Osteocyte (in vitro differentiated cells): ENCODE results near the gene ADGRA1. TPM values are rescaled to one million over a fixed set of nuclear protein-coding genes. Genes with fewer than 3 reads are reported as not detected.

Experiments used
- DNase-seq: peaks from one replicate; pipeline ENCODE4 v3.0.0; 2021; ENCODE audit warnings: mixed read lengths; ENCODE audit not compliant: unreplicated experiment; ENCODE audit errors: extremely low spot score
- H3K27ac Mint-ChIP-seq: one replicate; pipeline ENCODE4 v1.8.0; 2021; ENCODE audit warnings: mild to moderate bottlenecking, mixed read lengths; ENCODE audit not compliant: unreplicated experiment
- H3K27me3 Mint-ChIP-seq: one replicate; pipeline ENCODE4 v1.8.0; 2021; ENCODE audit warnings: mixed read lengths; ENCODE audit not compliant: unreplicated experiment
- H3K36me3 Mint-ChIP-seq: one replicate; pipeline ENCODE4 v1.8.0; 2021; ENCODE audit warnings: mixed read lengths; ENCODE audit not compliant: unreplicated experiment
- H3K4me1 Mint-ChIP-seq: one replicate; pipeline ENCODE4 v1.8.0; 2021; ENCODE audit warnings: mixed read lengths; ENCODE audit not compliant: unreplicated experiment
- H3K4me3 Mint-ChIP-seq: one replicate; pipeline ENCODE4 v1.8.0; 2021; ENCODE audit warnings: mild to moderate bottlenecking, moderate library complexity, mixed read lengths; ENCODE audit not compliant: unreplicated experiment
- H3K9me3 Mint-ChIP-seq: one replicate; pipeline ENCODE4 v1.8.0; 2021; ENCODE audit warnings: mixed read lengths; ENCODE audit not compliant: unreplicated experiment
- CTCF ChIP-seq: fragments of 200-600 bp; sonication (generic); IDR thresholded peaks from 2 replicates; pipeline ENCODE4 v1.5.0; 2021; ENCODE audit warnings: antibody characterized with exemption, mild to moderate bottlenecking, moderate library complexity
- total RNA-seq: library from RNA; stranded (reverse); gene quantifications from 2 replicates; pipeline ENCODE4 v1.2.1, GENCODE V29; 2021

Gene ADGRA1
- total RNA-seq, 1 donor from 2014 or later: not detected

GRCh38 chr10:133104963-133105640 lies 17.4 kb downstream of the ADGRA1 start:
- H3K4me1 Mint-ChIP-seq: no peaks in the 10 kb centered on the region
- no peak for TF ChIP-seq CTCF
- peaks cover 5% of the 10 kb centered on the region for H3K27me3 Mint-ChIP-seq
- peaks cover 13% of the 10 kb centered on the region for H3K9me3 Mint-ChIP-seq
- DNase-seq: no peak
- no peak overlapping the region for H3K4me3 Mint-ChIP-seq
- no peak overlapping the region for H3K27ac Mint-ChIP-seq
- H3K36me3 Mint-ChIP-seq: no peaks in the 10 kb centered on the region

- no peaks in the 10 kb centered on the region for H3K4me1 Mint-ChIP-seq
- H3K27me3 Mint-ChIP-seq: peaks cover 5% of the 10 kb centered on the region
- H3K36me3 Mint-ChIP-seq: no peaks in the 10 kb centered on the region
- no peak overlapping the region for H3K4me3 Mint-ChIP-seq
- TF ChIP-seq CTCF: no peak
- peaks cover 19% of the 10 kb centered on the region for H3K9me3 Mint-ChIP-seq
- DNase-seq: no peak
- no peak overlapping the region for H3K27ac Mint-ChIP-seq
These were observed 18.1 kb downstream of the ADGRA1 start for GRCh38 chr10:133105686-133106390.

GRCh38 chr10:133106516-133106915 lies 18.8 kb downstream of the ADGRA1 start:
- no peaks in the 10 kb centered on the region for H3K36me3 Mint-ChIP-seq
- H3K27ac Mint-ChIP-seq: no peak overlapping the region
- no peak overlapping the region for H3K4me3 Mint-ChIP-seq
- DNase-seq: no peak
- H3K4me1 Mint-ChIP-seq: no peaks in the 10 kb centered on the region
- no peak for TF ChIP-seq CTCF
- peaks cover 19% of the 10 kb centered on the region for H3K9me3 Mint-ChIP-seq
- peaks cover 5% of the 10 kb centered on the region for H3K27me3 Mint-ChIP-seq

- Mint-ChIP-seq H3K27me3 (no peaks in the 10 kb centered on the region), H3K4me1 (no peaks in the 10 kb centered on the region), H3K27ac (no peak overlapping the region), H3K4me3 (no peak overlapping the region), H3K9me3 (peaks cover 19% of the 10 kb centered on the region), H3K36me3 (no peaks in the 10 kb centered on the region)
- DNase-seq: no peak
- TF ChIP-seq CTCF: no peak
These were observed 19.7 kb downstream of the ADGRA1 start for GRCh38 chr10:133107442-133107841.

- TF ChIP-seq CTCF: no peak
- Mint-ChIP-seq H3K4me1 (no peaks in the 10 kb centered on the region), H3K4me3 (no peak overlapping the region), H3K27me3 (no peaks in the 10 kb centered on the region), H3K9me3 (peaks cover 26% of the 10 kb centered on the region), H3K36me3 (no peaks in the 10 kb centered on the region), H3K27ac (no peak overlapping the region)
- no peak for DNase-seq
These were observed 22.0 kb downstream of the ADGRA1 start for GRCh38 chr10:133109711-133110110.
